Stimulated activated CD4-positive, alpha-beta T cell treated with anti-CD3 and anti-CD28 coated beads, Interleukin-12 subunit alpha, Interleukin-12 subunit beta, amount 100 ng/mL, for 24 hours (primary cell): Measurements from ENCODE around the gene INO80B.
A peak's percentile ranks its signal among the peaks of the same experiment; 100 is the strongest.
"Not testable (repeated sequence)": the region's sequence is repeated elsewhere in the genome, so short reads cannot be mapped to it uniquely, and the experiment has no call there.

Experiments used
- DNase-seq, 2 experiments: peaks; one replicate each; pipeline ENCODE4 v3.0.0-alpha.2; 2020; ENCODE audit warnings: low read depth in 2 of 2

INO80B gene

GRCh38 chr2:74448771-74449170, 6.1 kb upstream of the INO80B start:
- no peak for DNase-seq

GRCh38 chr2:74450570-74451190, 4.2 kb upstream of the INO80B start:
- DNase-seq = no peak

- DNase-seq = no peak
These were observed 2.3 kb downstream of the INO80B start for GRCh38 chr2:74457129-74457548.

GRCh38 chr2:74457549-74458131, 2.8 kb downstream of the INO80B start:
- peak; percentile 56 to 74 for DNase-seq

GRCh38 chr2:74458132-74458937, 3.4 kb downstream of the INO80B start, which contains the start of gene WBP1:
TSS of gene WBP1 (plus strand) at chr2:74458438. CDS start at chr2:74458603, 165 bp downstream.
- DNase-seq = peak; percentile 98 to 99

- DNase-seq = no peak
These were observed 4.1 kb downstream of the INO80B start for GRCh38 chr2:74458938-74459363.

- DNase-seq = not testable (repeated sequence)
These were observed 4.7 kb downstream of the INO80B start for GRCh38 chr2:74459503-74460118.

GRCh38 chr2:74460187-74460586, 5.3 kb downstream of the INO80B start:
- not testable (repeated sequence) for DNase-seq

- no peak for DNase-seq
These were observed 6.5 kb downstream of the INO80B start for GRCh38 chr2:74461187-74462053.

- no peak for DNase-seq
These were observed 7.3 kb downstream of the INO80B start for GRCh38 chr2:74462054-74462785.

GRCh38 chr2:74462786-74463105, 7.9 kb downstream of the INO80B start:
- no peak for DNase-seq

- no peak for DNase-seq
These were observed 9.5 kb downstream of the INO80B start for GRCh38 chr2:74464406-74464805.

- DNase-seq = not testable (repeated sequence)
These were observed 15.9 kb downstream of the INO80B start for GRCh38 chr2:74470742-74471141.

- DNase-seq = no peak
These were observed 16.6 kb downstream of the INO80B start for GRCh38 chr2:74471332-74472065.

- peak; percentile 91 to 96 for DNase-seq
These were observed 17.4 kb downstream of the INO80B start, which contains the start of gene MRPL53 for GRCh38 chr2:74472086-74472944. TSS of gene MRPL53 (minus strand) at chr2:74472680. CDS start at chr2:74472660, 20 bp downstream.

- DNase-seq = no peak
These were observed 18.0 kb downstream of the INO80B start for GRCh38 chr2:74472945-74473258.

- DNase-seq = no peak
These were observed 19.6 kb downstream of the INO80B start for GRCh38 chr2:74474481-74474880.

GRCh38 chr2:74474899-74475298, 20.0 kb downstream of the INO80B start:
- DNase-seq = no peak

- DNase-seq = no peak
These were observed 26.5 kb downstream of the INO80B start for GRCh38 chr2:74481431-74481830.
